SK-N-SH (cell line): ENCODE results near the gene DERA.

ENCODE experiments used
- ELF1 ChIP-seq: IDR thresholded peaks from 2 replicates; pipeline ENCODE4 v1.4.0; 2012
- EP300 ChIP-seq, 2 experiments: IDR thresholded peaks; 2 replicates each; pipeline versions ENCODE4 v1.4.0 to v1.6.1; 2012; ENCODE audit warnings: borderline replicate concordance in 1 of 2, low read depth in 1 of 2, low read length in 1 of 2
- MXI1 ChIP-seq: IDR thresholded peaks from 2 replicates; pipeline ENCODE4 v1.6.1; 2012; ENCODE audit warnings: mild to moderate bottlenecking, low read depth, low read length, improper control_type of control experiment
- TAF1 ChIP-seq: IDR thresholded peaks from 2 replicates; pipeline ENCODE4 v1.6.1; 2012; ENCODE audit warnings: low read depth, mild to moderate bottlenecking, low read length, moderate library complexity, borderline replicate concordance
- YY1 ChIP-seq: IDR thresholded peaks from 2 replicates; pipeline ENCODE4 v1.4.0; 2012; ENCODE audit warnings: low read depth, mild to moderate bottlenecking
- TF ChIP-seq, protein P1 (sequence below): fragments of 200-600 bp; sonication (generic); IDR thresholded peaks from 2 replicates; pipeline ENCODE4 v1.6.1; 2017; ENCODE audit warnings: antibody characterized with exemption, mild to moderate bottlenecking, moderate library complexity
- TF ChIP-seq, protein P2 (sequence below): IDR thresholded peaks from 2 replicates; pipeline ENCODE4; 2012
- TF ChIP-seq, protein P3 (sequence below): IDR thresholded peaks from 2 replicates; pipeline ENCODE4 v1.6.1; 2012; ENCODE audit warnings: mild to moderate bottlenecking, low read depth, low read length, moderate library complexity

DNA sequence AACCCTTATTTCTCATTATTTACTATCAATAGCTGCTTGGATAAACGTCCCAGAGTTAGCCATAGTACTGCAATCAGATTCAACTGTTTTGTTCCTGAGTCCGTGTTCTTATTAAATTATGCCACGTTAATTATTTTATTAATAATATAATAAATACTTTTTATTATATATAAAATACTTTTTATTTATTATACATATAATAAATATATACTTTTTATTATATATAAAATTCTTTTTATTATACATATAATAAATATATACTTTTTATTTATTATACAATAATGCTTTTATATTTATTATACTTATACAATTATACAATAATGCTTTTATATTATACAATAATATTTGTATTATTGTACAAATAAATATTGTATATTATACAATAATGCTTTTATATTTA, 17.9 kb upstream of the DERA start:
- no peak for TF ChIP-seq EP300 (IDR thresholded peaks at IDR 0.05; ENCODE audit: borderline replicate concordance in 1 of 2, low read depth in 1 of 2, low read length in 1 of 2)
- no peak for TF ChIP-seq YY1
- TF ChIP-seq, protein P1, sequence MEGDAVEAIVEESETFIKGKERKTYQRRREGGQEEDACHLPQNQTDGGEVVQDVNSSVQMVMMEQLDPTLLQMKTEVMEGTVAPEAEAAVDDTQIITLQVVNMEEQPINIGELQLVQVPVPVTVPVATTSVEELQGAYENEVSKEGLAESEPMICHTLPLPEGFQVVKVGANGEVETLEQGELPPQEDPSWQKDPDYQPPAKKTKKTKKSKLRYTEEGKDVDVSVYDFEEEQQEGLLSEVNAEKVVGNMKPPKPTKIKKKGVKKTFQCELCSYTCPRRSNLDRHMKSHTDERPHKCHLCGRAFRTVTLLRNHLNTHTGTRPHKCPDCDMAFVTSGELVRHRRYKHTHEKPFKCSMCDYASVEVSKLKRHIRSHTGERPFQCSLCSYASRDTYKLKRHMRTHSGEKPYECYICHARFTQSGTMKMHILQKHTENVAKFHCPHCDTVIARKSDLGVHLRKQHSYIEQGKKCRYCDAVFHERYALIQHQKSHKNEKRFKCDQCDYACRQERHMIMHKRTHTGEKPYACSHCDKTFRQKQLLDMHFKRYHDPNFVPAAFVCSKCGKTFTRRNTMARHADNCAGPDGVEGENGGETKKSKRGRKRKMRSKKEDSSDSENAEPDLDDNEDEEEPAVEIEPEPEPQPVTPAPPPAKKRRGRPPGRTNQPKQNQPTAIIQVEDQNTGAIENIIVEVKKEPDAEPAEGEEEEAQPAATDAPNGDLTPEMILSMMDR = no peak
- TF ChIP-seq MXI1 = no peak
- no peak for TF ChIP-seq ELF1
- TF ChIP-seq, protein P2, sequence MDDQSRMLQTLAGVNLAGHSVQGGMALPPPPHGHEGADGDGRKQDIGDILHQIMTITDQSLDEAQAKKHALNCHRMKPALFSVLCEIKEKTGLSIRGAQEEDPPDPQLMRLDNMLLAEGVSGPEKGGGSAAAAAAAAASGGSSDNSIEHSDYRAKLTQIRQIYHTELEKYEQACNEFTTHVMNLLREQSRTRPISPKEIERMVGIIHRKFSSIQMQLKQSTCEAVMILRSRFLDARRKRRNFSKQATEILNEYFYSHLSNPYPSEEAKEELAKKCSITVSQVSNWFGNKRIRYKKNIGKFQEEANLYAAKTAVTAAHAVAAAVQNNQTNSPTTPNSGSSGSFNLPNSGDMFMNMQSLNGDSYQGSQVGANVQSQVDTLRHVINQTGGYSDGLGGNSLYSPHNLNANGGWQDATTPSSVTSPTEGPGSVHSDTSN = no peak
- no peak for TF ChIP-seq TAF1
- TF ChIP-seq, protein P3, sequence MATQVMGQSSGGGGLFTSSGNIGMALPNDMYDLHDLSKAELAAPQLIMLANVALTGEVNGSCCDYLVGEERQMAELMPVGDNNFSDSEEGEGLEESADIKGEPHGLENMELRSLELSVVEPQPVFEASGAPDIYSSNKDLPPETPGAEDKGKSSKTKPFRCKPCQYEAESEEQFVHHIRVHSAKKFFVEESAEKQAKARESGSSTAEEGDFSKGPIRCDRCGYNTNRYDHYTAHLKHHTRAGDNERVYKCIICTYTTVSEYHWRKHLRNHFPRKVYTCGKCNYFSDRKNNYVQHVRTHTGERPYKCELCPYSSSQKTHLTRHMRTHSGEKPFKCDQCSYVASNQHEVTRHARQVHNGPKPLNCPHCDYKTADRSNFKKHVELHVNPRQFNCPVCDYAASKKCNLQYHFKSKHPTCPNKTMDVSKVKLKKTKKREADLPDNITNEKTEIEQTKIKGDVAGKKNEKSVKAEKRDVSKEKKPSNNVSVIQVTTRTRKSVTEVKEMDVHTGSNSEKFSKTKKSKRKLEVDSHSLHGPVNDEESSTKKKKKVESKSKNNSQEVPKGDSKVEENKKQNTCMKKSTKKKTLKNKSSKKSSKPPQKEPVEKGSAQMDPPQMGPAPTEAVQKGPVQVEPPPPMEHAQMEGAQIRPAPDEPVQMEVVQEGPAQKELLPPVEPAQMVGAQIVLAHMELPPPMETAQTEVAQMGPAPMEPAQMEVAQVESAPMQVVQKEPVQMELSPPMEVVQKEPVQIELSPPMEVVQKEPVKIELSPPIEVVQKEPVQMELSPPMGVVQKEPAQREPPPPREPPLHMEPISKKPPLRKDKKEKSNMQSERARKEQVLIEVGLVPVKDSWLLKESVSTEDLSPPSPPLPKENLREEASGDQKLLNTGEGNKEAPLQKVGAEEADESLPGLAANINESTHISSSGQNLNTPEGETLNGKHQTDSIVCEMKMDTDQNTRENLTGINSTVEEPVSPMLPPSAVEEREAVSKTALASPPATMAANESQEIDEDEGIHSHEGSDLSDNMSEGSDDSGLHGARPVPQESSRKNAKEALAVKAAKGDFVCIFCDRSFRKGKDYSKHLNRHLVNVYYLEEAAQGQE = no peak
